Measurements from ENCODE around the gene RREB1.
A peak's percentile ranks its signal among the peaks of the same experiment; 100 is the strongest.

RREB1 gene

GRCh38 chr6:7196019-7196402, 88.2 kb downstream of the RREB1 start:
- no peak for DNase-seq

- no peak for DNase-seq
Observed at GRCh38 chr6:7196685-7197283, 89.0 kb downstream of the RREB1 start.

GRCh38 chr6:7197747-7198146, 90.0 kb downstream of the RREB1 start:
- no peak for DNase-seq

- no peak for DNase-seq
Observed at GRCh38 chr6:7198833-7199800, 91.4 kb downstream of the RREB1 start.

DNA sequence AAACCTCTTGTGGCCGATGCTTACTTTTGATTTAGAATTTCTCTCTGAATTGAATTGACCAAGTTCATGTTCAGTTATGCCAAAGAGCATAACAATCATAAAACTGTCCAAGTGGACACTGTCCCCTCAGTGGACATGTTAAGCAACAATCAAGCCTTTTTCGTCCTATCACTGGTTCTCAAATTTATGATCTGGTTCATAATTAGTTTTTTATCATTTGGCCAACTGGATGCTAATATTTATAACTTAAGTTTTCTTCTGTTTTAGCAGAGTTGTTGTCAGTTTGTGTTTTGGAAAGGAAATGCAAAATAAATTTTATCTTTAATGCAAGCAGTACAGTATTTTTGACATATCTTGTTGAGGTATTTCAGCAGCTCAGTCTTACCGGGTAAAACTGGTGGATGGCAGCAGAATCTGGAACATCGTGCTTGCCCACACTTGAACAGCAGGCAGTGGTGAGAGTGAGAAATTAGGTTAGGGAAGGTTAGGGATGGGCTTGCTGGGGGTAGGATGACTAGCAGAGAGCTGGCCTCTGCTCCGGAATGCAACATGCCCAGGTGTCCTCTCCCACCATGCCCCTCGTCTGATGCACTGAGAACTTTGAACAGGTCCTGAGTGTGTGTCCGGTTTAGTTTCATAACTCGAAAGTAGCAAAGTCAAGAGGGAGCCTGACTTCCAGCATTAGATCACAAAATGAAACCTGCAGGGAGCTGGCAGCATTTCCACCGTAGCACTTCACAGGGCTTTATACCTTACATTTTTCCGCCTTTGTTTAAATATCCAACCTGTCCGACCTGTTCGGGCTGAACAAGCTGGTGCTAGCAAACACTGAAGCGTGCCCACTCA, 93.1 kb downstream of the RREB1 start:
- DNase-seq: no peak

DNA sequence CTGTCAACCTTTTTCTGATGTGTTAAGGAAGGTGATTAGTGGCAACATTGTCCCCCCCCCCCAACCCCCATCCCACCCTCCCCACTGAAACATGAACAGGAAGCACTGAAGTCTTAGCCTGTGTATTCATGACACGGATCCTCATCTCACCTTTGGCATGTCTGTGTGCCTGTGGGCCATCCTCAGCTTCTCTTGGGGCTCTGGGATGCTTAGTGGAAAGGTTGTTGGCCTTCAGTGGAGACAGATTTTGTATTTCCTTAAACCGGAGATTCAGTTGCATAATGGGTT, 93.6 kb downstream of the RREB1 start:
- DNase-seq: no peak

GRCh38 chr6:7201732-7202541, 94.2 kb downstream of the RREB1 start:
- DNase-seq: no peak

- no peak for DNase-seq
Observed at GRCh38 chr6:7202950-7203349, 95.2 kb downstream of the RREB1 start.

DNA sequence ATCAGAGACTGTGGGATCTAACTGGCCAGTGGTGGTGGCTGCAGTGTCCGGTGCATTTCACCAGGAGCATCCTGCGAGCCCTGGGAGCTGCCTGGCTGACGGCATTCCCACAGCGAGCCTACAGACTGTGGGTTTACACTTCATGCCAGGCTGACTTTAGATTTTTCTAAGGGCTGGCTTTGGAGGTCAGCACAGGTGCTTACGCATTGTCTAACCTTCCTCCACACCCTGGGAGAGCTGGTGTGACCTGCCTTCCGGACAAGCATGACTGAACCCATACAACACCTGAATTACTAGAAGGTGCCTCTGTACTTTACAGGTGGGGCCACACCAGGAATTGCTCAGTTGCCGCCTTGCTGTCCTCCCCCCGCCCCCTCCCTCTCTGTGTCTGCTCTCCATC, 96.2 kb downstream of the RREB1 start:
- no peak for DNase-seq

- DNase-seq: peak; percentile 73
Observed at GRCh38 chr6:7204726-7205125, 97.0 kb downstream of the RREB1 start.

GRCh38 chr6:7207720-7208119, 100.0 kb downstream of the RREB1 start:
- DNase-seq: no peak

- DNase-seq: no peak
Observed at GRCh38 chr6:7213416-7213815, 105.7 kb downstream of the RREB1 start.

DNA sequence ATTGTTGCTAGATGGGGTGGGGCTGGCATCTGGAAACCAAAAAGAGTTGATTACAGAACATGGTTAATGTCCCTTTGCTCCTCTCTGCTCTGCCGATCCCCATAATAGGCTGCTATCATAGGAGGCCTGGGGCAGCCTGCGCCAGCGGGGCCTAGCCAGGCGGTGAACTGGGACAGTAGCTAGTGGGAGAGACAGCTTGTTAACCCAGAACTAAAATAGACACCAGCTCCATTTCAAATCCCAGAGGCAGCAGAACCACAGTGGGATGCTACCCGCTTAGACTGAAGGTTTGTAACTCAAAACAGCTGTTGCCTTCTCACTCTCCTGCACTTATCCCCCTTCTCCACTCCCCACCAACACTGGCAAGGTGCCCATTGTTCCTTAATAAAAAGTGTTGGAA, 106.7 kb downstream of the RREB1 start:
- peak; percentile 37 for DNase-seq

DNA sequence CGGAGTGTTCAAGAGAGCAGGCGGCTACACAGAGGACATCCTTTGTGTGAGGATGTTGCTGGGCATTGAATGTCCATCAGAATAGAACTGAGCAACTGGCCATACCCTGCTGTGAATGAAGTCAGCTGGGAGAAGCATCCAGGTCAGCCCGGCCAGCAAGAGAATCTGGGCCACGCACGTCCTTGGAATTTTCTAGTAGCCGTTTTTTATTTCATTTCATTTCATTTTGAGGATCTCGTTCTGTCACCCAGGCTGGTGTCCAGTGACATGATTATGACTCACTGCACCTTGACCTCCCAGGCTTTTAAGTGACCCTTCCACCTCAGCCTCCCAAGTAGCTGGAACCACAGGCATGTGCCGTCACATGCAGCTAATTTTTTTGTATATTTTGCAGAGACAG, 107.4 kb downstream of the RREB1 start:
- no peak for DNase-seq

GRCh38 chr6:7215798-7216231, 108.1 kb downstream of the RREB1 start:
- no peak for DNase-seq

DNA sequence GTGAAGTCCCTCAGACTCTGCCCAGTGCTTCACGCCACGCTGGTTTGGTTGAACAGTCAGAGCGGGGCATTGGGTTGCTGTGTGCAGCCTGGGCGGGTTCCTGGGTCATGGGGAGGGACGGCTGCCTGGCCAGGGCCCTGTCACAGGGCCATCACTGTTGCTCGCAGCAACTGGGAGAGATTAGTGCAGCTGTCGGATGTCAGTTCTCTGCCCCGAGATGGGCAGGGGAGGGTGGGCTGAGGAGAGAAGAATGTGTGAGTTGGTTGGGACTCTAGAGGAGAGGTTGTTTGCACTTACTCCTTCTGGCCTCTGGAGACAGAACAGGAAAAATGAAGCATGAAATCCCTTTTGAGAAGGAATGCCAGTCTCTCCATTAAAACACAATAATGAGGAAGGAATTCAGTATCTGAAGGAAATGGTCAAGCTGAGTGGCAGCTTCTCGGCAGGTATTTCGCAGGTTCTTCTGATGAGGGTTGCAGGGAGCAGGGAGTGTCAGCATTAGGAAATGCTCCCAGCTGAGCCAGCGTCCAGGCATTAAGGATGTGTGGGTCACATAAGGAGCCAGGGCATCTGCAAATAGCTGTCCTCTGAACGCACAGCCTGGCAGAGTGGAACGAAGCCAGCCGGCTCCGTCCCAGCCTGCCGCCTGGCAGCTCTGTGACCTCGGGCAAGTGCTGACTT, 109.3 kb downstream of the RREB1 start:
- no peak for DNase-seq

GRCh38 chr6:7218406-7218988, 110.7 kb downstream of the RREB1 start:
- peak; percentile 20 for DNase-seq

DNA sequence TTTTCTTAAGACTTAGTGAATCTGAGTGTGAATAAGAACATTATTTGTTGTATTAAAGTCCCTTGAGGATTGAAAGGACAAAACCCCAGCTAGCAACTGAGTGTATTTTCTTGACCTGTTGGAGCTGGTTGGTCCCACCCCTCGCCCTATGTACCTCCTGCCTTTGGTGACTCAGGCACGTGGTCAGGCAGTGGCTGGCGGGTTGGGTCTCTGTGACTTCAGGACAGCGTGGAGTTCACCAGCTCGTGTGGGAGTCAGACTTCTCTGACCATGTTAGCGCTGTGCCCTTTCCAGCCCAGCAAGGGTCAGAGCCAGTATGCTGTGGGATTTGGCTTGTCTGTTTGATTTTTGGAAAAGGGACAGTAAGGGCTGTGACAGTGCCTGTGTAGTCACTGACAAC, 111.5 kb downstream of the RREB1 start:
- no peak for DNase-seq

DNA sequence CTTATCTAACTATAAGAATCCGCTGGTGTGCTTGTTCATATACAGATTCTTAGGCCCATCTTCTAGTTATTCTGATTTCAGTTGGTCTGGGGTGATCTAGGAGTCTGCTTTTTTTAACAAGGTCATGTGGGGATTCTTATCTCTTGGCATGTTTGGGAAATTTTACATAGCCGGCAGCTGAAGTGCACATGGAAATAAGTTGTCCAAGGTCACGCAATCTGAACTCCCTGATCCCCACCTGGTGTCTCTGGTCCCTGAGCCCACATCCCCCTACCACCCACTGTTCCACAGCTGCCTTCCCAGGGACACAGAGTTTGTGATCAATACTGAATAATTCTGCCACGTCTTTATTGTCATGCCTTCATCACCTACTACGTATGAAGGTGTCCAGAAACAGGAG, 114.4 kb downstream of the RREB1 start:
- no peak for DNase-seq

- DNase-seq: no peak
Observed at GRCh38 chr6:7224731-7225130, 117.0 kb downstream of the RREB1 start.

GRCh38 chr6:7228662-7229375, 121.1 kb downstream of the RREB1 start:
- DNase-seq: no peak

All from fibroblast of upper back skin (primary cell).